Lower leg skin (tissue), 3 donors: ENCODE data around the gene FAM72A.
"Not testable (repeated sequence)": the region's sequence is repeated elsewhere in the genome, so short reads cannot be mapped to it uniquely, and the experiment has no call there.

Source experiments
- POLR2A ChIP-seq, 2 donors: fragments of 450-650 bp; IDR thresholded peaks; one replicate each; pipeline ENCODE4 v1.6.1; 2016 to 2017; ENCODE audit warnings: antibody characterized with exemption in 2 of 2, mild to moderate bottlenecking in 1 of 2, moderate library complexity in 1 of 2
- TF ChIP-seq, protein P1 (sequence below), 3 donors: fragments of 450-650 bp; IDR thresholded peaks; one replicate each; pipeline ENCODE4 v1.5.1; 2016; ENCODE audit warnings: antibody characterized with exemption in 3 of 3, mild to moderate bottlenecking in 3 of 3, moderate library complexity in 2 of 3

DNA sequence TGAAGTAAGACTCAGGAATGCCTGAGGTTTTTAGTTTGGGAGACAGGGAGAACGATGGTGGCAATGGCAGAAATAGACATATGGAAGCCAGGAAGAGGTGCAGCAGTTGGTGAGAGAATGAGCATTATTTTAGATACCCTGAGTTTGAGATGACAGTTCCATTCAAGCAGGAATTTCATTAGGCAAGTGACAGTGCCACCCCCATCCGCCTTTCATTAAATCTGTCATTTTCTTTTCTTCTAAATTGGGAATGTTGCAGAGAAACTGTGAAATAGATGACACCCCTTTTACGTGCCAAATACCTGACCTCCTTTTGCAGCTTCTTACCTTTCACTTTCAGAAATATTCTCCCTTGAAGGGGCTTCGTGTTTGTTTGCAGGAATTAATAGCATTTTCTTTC lies 22.7 kb upstream of the FAM72A start:
- TF ChIP-seq, protein P1, sequence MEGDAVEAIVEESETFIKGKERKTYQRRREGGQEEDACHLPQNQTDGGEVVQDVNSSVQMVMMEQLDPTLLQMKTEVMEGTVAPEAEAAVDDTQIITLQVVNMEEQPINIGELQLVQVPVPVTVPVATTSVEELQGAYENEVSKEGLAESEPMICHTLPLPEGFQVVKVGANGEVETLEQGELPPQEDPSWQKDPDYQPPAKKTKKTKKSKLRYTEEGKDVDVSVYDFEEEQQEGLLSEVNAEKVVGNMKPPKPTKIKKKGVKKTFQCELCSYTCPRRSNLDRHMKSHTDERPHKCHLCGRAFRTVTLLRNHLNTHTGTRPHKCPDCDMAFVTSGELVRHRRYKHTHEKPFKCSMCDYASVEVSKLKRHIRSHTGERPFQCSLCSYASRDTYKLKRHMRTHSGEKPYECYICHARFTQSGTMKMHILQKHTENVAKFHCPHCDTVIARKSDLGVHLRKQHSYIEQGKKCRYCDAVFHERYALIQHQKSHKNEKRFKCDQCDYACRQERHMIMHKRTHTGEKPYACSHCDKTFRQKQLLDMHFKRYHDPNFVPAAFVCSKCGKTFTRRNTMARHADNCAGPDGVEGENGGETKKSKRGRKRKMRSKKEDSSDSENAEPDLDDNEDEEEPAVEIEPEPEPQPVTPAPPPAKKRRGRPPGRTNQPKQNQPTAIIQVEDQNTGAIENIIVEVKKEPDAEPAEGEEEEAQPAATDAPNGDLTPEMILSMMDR (IDR thresholded peaks at IDR 0.05): not testable (repeated sequence)
- TF ChIP-seq POLR2A (IDR thresholded peaks at IDR 0.05): not testable (repeated sequence)
